Suppressor macrophage (primary cell): Measurements from ENCODE around the gene FAF1.
"Not testable (repeated sequence)": the region's sequence is repeated elsewhere in the genome, so short reads cannot be mapped to it uniquely, and the experiment has no call there.

Experiments used
- DNase-seq, 4 experiments: peaks; one replicate each; pipeline ENCODE4 v3.0.0-alpha.2; 2020 to 2022

The FAF1 gene

GRCh38 chr1:50907610-50908009 is 52.5 kb downstream of the FAF1 start:
- not testable (repeated sequence) for DNase-seq

GRCh38 chr1:50906050-50906449 is 54.0 kb downstream of the FAF1 start:
- DNase-seq: not testable (repeated sequence)

GRCh38 chr1:50902419-50902818 is 57.6 kb downstream of the FAF1 start:
- DNase-seq: no peak

- DNase-seq: no peak
These were observed 58.2 kb downstream of the FAF1 start for GRCh38 chr1:50901872-50902271.

- DNase-seq: no peak
These were observed 61.3 kb downstream of the FAF1 start for GRCh38 chr1:50898773-50899172.

GRCh38 chr1:50894340-50894739 is 65.7 kb downstream of the FAF1 start:
- no peak for DNase-seq

- no peak for DNase-seq
These were observed 66.6 kb downstream of the FAF1 start for GRCh38 chr1:50893466-50893865.

- not testable (repeated sequence) for DNase-seq
These were observed 72.5 kb downstream of the FAF1 start for GRCh38 chr1:50887555-50887954.

GRCh38 chr1:50880373-50880772 is 79.7 kb downstream of the FAF1 start:
- DNase-seq: no peak

GRCh38 chr1:50879137-50879536 is 80.9 kb downstream of the FAF1 start:
- DNase-seq: no peak

GRCh38 chr1:50878434-50878833 is 81.6 kb downstream of the FAF1 start:
- no peak for DNase-seq

GRCh38 chr1:50877641-50878040 is 82.4 kb downstream of the FAF1 start:
- peak in 3 of 4 experiments; percentile 4 to 44 (median 27) for DNase-seq

- DNase-seq: peak; percentile 85 to 90 (median 87)
These were observed 86.4 kb downstream of the FAF1 start for GRCh38 chr1:50873458-50874187.

GRCh38 chr1:50864845-50865244 is 95.2 kb downstream of the FAF1 start:
- DNase-seq: not testable (repeated sequence)

GRCh38 chr1:50861772-50862171 is 98.3 kb downstream of the FAF1 start:
- no peak for DNase-seq

- no peak for DNase-seq
These were observed 99.4 kb downstream of the FAF1 start for GRCh38 chr1:50860702-50861101.

GRCh38 chr1:50860256-50860655 is 99.8 kb downstream of the FAF1 start:
- DNase-seq: no peak

GRCh38 chr1:50859657-50860056 is 100.4 kb downstream of the FAF1 start:
- DNase-seq: no peak

GRCh38 chr1:50858761-50859160 is 101.3 kb downstream of the FAF1 start:
- DNase-seq: no peak

GRCh38 chr1:50857702-50858101 is 102.4 kb downstream of the FAF1 start:
- no peak for DNase-seq

GRCh38 chr1:50853325-50853724 is 106.7 kb downstream of the FAF1 start:
- DNase-seq: no peak

GRCh38 chr1:50852889-50853288 is 107.2 kb downstream of the FAF1 start:
- DNase-seq: no peak

GRCh38 chr1:50851466-50851865 is 108.6 kb downstream of the FAF1 start:
- DNase-seq: no peak

- DNase-seq: peak in 1 of 4 experiments; percentile 3
These were observed 109.0 kb downstream of the FAF1 start for GRCh38 chr1:50851034-50851433.

GRCh38 chr1:50847303-50847702 is 112.8 kb downstream of the FAF1 start:
- DNase-seq: no peak
